Astrocyte (in vitro differentiated cells and primary cell): ENCODE measurements around the gene UNC5B. TPM values are rescaled to one million over a fixed set of nuclear protein-coding genes. Genes with fewer than 3 reads are reported as not detected.

Experiments used
- DNase-seq: peaks from one replicate; pipeline ENCODE4 v3.0.0-alpha.2; 2010; ENCODE audit warnings: low read depth
- FAIRE-seq: peaks from 2 replicates; lab custom pipeline; 2011; peaks lifted over from hg19 to GRCh38; lab: Jason Lieb, UNC
- H2AFZ ChIP-seq: 2 replicates; pipeline ENCODE4 v1.6.0; 2012; ENCODE audit warnings: low read depth, low read length, inconsistent platforms
- H3K27ac ChIP-seq: 2 replicates; pipeline ENCODE4 v1.5.1; 2011; ENCODE audit warnings: low read depth, low read length, inconsistent platforms
- H3K27me3 ChIP-seq: 2 replicates; pipeline ENCODE4 v1.6.0; 2011; ENCODE audit warnings: low read length, inconsistent platforms; ENCODE audit not compliant: insufficient read depth
- H3K36me3 ChIP-seq: 2 replicates; pipeline ENCODE4 v1.5.1; 2011; ENCODE audit warnings: low read length, inconsistent platforms; ENCODE audit not compliant: insufficient read depth
- H3K4me1 ChIP-seq: 2 replicates; pipeline ENCODE4 v1.5.1; 2011; ENCODE audit warnings: low read length, inconsistent platforms; ENCODE audit not compliant: insufficient read depth
- H3K4me2 ChIP-seq: 2 replicates; pipeline ENCODE4 v1.6.0; 2012; ENCODE audit warnings: low read length, inconsistent platforms
- H3K4me3 ChIP-seq: 2 replicates; pipeline ENCODE4 v1.5.1; 2011; ENCODE audit warnings: low read depth, mild to moderate bottlenecking, low read length, inconsistent platforms; ENCODE audit not compliant: insufficient read depth
- H3K79me2 ChIP-seq: 2 replicates; pipeline ENCODE4 v1.6.0; 2012; ENCODE audit warnings: mild to moderate bottlenecking, low read length, inconsistent platforms; ENCODE audit not compliant: insufficient read depth
- H3K9ac ChIP-seq: 2 replicates; pipeline ENCODE4 v1.6.0; 2012; ENCODE audit warnings: mild to moderate bottlenecking, low read length, inconsistent platforms
- H3K9me3 ChIP-seq: 2 replicates; pipeline ENCODE4 v1.5.1; 2012; ENCODE audit warnings: low read depth, mild to moderate bottlenecking, low read length, inconsistent platforms; ENCODE audit not compliant: insufficient read depth
- H4K20me1 ChIP-seq: 2 replicates; pipeline ENCODE4 v1.6.0; 2012; ENCODE audit warnings: low read length, inconsistent platforms; ENCODE audit not compliant: insufficient read depth
- H3K27ac Mint-ChIP-seq: one replicate; pipeline ENCODE4 v1.8.0; 2021; ENCODE audit warnings: mild to moderate bottlenecking, mixed read lengths; ENCODE audit not compliant: unreplicated experiment
- H3K27me3 Mint-ChIP-seq: one replicate; pipeline ENCODE4 v1.8.0; 2021; ENCODE audit warnings: low read depth, mixed read lengths; ENCODE audit not compliant: unreplicated experiment
- H3K36me3 Mint-ChIP-seq: one replicate; pipeline ENCODE4 v1.8.0; 2021; ENCODE audit warnings: low read depth, mixed read lengths; ENCODE audit not compliant: unreplicated experiment
- H3K4me1 Mint-ChIP-seq: one replicate; pipeline ENCODE4 v1.8.0; 2021; ENCODE audit warnings: low read depth, mixed read lengths; ENCODE audit not compliant: unreplicated experiment
- H3K4me3 Mint-ChIP-seq: one replicate; pipeline ENCODE4 v1.8.0; 2021; ENCODE audit warnings: mild to moderate bottlenecking, moderate library complexity, mixed read lengths; ENCODE audit not compliant: unreplicated experiment
- H3K9me3 Mint-ChIP-seq: one replicate; pipeline ENCODE4 v1.8.0; 2021; ENCODE audit warnings: mild to moderate bottlenecking, mixed read lengths; ENCODE audit not compliant: unreplicated experiment
- EZH2 ChIP-seq: IDR thresholded peaks from 2 replicates; pipeline ENCODE4 v1.6.1; 2012; ENCODE audit warnings: mild to moderate bottlenecking, low read length, inconsistent platforms; ENCODE audit not compliant: insufficient read depth
- total RNA-seq: library from RNA; stranded (reverse); gene quantifications from 2 replicates; pipeline ENCODE4 v1.2.1, GENCODE V29; 2021
- TF ChIP-seq, protein P1 (sequence below): IDR thresholded peaks from 2 replicates; pipeline ENCODE4 v1.5.1; 2011; ENCODE audit warnings: low read depth, mild to moderate bottlenecking, inconsistent platforms, low read length, moderate library complexity; ENCODE audit not compliant: insufficient read depth

The UNC5B gene
- total RNA-seq, 1 donor from 2014 or later: 15.0 TPM

DNA sequence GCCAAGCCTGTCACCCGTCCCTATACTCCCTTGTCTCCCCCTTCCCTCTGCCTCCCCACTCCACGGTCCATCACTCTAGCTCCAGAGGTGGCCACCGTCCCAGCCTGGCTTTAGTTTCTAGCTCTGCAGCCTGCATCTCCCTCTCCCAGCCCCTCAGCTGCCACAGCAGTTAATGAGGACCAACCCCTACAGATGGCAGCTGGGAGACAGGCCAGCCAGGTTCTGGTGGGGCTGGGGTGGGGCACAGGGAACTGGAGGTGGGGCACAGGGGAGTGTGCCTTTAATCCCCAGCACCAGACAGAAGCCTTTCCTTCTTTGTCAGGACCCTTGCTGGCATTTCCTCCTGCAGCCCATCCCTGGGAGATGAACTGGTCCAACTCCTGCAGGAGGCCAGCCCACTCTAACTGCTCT, 21.1 kb downstream of the UNC5B start:
- Histone ChIP-seq H2AFZ (no peak overlapping the region), H3K4me3 (no peak overlapping the region), H3K27ac (no peak overlapping the region), H3K9me3 (no peaks in the 10 kb centered on the region), H3K79me2 (peaks cover 16% of the 10 kb centered on the region), H4K20me1 (peaks cover 22% of the 10 kb centered on the region), H3K4me1 (peaks cover 47% of the 10 kb centered on the region), H3K36me3 (no peaks in the 10 kb centered on the region), H3K4me2 (no peak overlapping the region), H3K27me3 (no peaks in the 10 kb centered on the region), H3K9ac (no peak overlapping the region)
- H3K27ac Mint-ChIP-seq: no peak overlapping the region
- DNase-seq (no peak), FAIRE-seq (no peak)
- H3K36me3 Mint-ChIP-seq: peaks cover 4% of the 10 kb centered on the region
- H3K27me3 Mint-ChIP-seq: peaks cover 8% of the 10 kb centered on the region
- no peak overlapping the region for H3K4me3 Mint-ChIP-seq
- no peaks in the 10 kb centered on the region for H3K9me3 Mint-ChIP-seq
- H3K4me1 Mint-ChIP-seq: peaks cover 44% of the 10 kb centered on the region
- no peak for TF ChIP-seq EZH2
- TF ChIP-seq, protein P1, sequence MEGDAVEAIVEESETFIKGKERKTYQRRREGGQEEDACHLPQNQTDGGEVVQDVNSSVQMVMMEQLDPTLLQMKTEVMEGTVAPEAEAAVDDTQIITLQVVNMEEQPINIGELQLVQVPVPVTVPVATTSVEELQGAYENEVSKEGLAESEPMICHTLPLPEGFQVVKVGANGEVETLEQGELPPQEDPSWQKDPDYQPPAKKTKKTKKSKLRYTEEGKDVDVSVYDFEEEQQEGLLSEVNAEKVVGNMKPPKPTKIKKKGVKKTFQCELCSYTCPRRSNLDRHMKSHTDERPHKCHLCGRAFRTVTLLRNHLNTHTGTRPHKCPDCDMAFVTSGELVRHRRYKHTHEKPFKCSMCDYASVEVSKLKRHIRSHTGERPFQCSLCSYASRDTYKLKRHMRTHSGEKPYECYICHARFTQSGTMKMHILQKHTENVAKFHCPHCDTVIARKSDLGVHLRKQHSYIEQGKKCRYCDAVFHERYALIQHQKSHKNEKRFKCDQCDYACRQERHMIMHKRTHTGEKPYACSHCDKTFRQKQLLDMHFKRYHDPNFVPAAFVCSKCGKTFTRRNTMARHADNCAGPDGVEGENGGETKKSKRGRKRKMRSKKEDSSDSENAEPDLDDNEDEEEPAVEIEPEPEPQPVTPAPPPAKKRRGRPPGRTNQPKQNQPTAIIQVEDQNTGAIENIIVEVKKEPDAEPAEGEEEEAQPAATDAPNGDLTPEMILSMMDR: no peak

DNA sequence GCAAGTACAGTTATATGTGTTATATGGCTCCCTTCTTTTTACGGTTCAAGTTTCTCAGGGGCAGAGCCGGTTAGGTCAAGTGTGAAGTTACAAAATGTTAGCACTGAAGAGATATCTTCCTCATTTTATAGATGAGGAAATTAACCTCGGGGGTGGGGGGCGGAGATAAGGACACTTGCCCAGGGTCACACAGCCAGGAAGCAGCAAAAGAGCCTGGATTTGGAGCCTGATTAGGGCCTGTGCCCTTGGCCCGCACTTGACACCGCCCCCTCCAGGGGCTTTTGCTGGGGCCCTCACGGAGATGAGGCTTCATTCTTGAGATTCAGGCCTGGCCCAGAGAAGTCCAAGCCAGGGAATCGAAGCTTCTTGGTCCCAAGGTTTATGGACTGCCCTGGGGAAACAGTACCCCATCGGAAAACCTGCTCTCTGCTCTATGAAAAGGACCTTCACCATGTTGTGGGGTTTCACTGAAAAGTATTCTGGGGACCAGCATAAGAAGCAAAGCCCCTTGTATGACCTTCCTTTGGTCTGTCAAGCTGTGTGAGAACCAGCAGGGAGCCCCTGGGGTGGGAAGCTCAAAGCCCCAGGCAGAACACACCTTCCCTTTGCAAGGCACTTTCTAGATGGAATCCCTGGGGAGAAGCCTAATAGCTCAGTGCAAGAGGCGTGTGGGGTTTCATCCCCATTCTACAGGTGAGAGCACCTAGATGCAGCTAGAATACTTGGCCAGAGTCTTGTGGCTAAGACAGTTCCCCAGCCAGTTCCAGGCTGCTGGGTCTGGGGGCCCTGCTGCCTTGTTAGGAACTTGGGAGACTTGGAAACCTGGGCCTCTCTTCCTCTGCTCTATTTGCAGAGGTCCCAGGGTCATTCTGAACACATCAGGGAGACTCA, 21.9 kb downstream of the UNC5B start:
- Histone ChIP-seq H3K27ac (no peak overlapping the region), H3K36me3 (no peaks in the 10 kb centered on the region)
- peak overlapping the region; percentile 57 for H3K4me3 Mint-ChIP-seq

More for the DNA sequence above, 21.9 kb downstream of the UNC5B start:
- Histone ChIP-seq H4K20me1 (peaks cover 22% of the 10 kb centered on the region), H3K4me2 (peak overlapping the region; percentile 80), H3K4me1 (peaks cover 49% of the 10 kb centered on the region), H3K79me2 (peaks cover 21% of the 10 kb centered on the region), H3K4me3 (no peak overlapping the region), H3K9ac (no peak overlapping the region), H3K9me3 (no peaks in the 10 kb centered on the region), H3K27me3 (no peaks in the 10 kb centered on the region), H2AFZ (no peak overlapping the region)
- H3K4me1 Mint-ChIP-seq: peaks cover 48% of the 10 kb centered on the region
- DNase-seq: no peak
- peaks cover 4% of the 10 kb centered on the region for H3K36me3 Mint-ChIP-seq
- no peak for FAIRE-seq
- no peak overlapping the region for H3K27ac Mint-ChIP-seq
- H3K9me3 Mint-ChIP-seq: no peaks in the 10 kb centered on the region
- TF ChIP-seq, protein P1: no peak
- TF ChIP-seq EZH2: no peak
- peaks cover 8% of the 10 kb centered on the region for H3K27me3 Mint-ChIP-seq
